ENCODE results near the gene INSL3. TPM values are rescaled to one million over a fixed set of nuclear protein-coding genes. Genes with fewer than 3 reads are reported as not detected.

The INSL3 gene
- total RNA-seq, 1 donor from 2014 or later: 0.36 TPM

GRCh38 chr19:17865364-17866311 lies 44.3 kb upstream of the INSL3 start:
- Mint-ChIP-seq H3K4me3 (ENCODE audit: unreplicated experiment) (no peak overlapping the region), H3K27me3 (ENCODE audit: unreplicated experiment) (peaks cover 10% of the 10 kb centered on the region), H3K9me3 (ENCODE audit: unreplicated experiment) (no peaks in the 10 kb centered on the region), H3K36me3 (ENCODE audit: low read depth, unreplicated experiment) (peaks cover 31% of the 10 kb centered on the region), H3K4me1 (ENCODE audit: unreplicated experiment) (peaks cover 12% of the 10 kb centered on the region), H3K27ac (ENCODE audit: unreplicated experiment) (peak overlapping the region; percentile 70)
- TF ChIP-seq CTCF (IDR thresholded peaks at IDR 0.05; ENCODE audit: unreplicated experiment): no peak
- no peak for DNase-seq (ENCODE audit: low spot score)

- peaks cover 31% of the 10 kb centered on the region for H3K36me3 Mint-ChIP-seq (ENCODE audit: low read depth, unreplicated experiment)
- no peak overlapping the region for H3K27ac Mint-ChIP-seq (ENCODE audit: unreplicated experiment)
- TF ChIP-seq CTCF (IDR thresholded peaks at IDR 0.05; ENCODE audit: unreplicated experiment): no peak
- DNase-seq (ENCODE audit: low spot score): no peak
- no peak overlapping the region for H3K4me3 Mint-ChIP-seq (ENCODE audit: unreplicated experiment)
- H3K9me3 Mint-ChIP-seq (ENCODE audit: unreplicated experiment): no peaks in the 10 kb centered on the region
- peaks cover 20% of the 10 kb centered on the region for H3K4me1 Mint-ChIP-seq (ENCODE audit: unreplicated experiment)
- H3K27me3 Mint-ChIP-seq (ENCODE audit: unreplicated experiment): peaks cover 10% of the 10 kb centered on the region
Measured at GRCh38 chr19:17863520-17864182, 42.3 kb upstream of the INSL3 start.

- Mint-ChIP-seq H3K27me3 (ENCODE audit: unreplicated experiment) (peaks cover 9% of the 10 kb centered on the region), H3K9me3 (ENCODE audit: unreplicated experiment) (no peaks in the 10 kb centered on the region), H3K27ac (ENCODE audit: unreplicated experiment) (no peak overlapping the region), H3K36me3 (ENCODE audit: low read depth, unreplicated experiment) (peaks cover 31% of the 10 kb centered on the region), H3K4me3 (ENCODE audit: unreplicated experiment) (no peak overlapping the region), H3K4me1 (ENCODE audit: unreplicated experiment) (peaks cover 20% of the 10 kb centered on the region)
- no peak for DNase-seq (ENCODE audit: low spot score)
- no peak for TF ChIP-seq CTCF (IDR thresholded peaks at IDR 0.05; ENCODE audit: unreplicated experiment)
Measured at GRCh38 chr19:17862711-17863519, 41.6 kb upstream of the INSL3 start.

- H3K27ac Mint-ChIP-seq (ENCODE audit: unreplicated experiment): peak overlapping the region; percentile 57
- DNase-seq (ENCODE audit: low spot score): no peak
- H3K9me3 Mint-ChIP-seq (ENCODE audit: unreplicated experiment): no peaks in the 10 kb centered on the region
- peaks cover 31% of the 10 kb centered on the region for H3K36me3 Mint-ChIP-seq (ENCODE audit: low read depth, unreplicated experiment)
- peaks cover 6% of the 10 kb centered on the region for H3K27me3 Mint-ChIP-seq (ENCODE audit: unreplicated experiment)
- H3K4me3 Mint-ChIP-seq (ENCODE audit: unreplicated experiment): peak overlapping the region; percentile 100
- H3K4me1 Mint-ChIP-seq (ENCODE audit: unreplicated experiment): peaks cover 20% of the 10 kb centered on the region
- no peak for TF ChIP-seq CTCF (IDR thresholded peaks at IDR 0.05; ENCODE audit: unreplicated experiment)
Measured at GRCh38 chr19:17861542-17862402, 40.5 kb upstream of the INSL3 start.

Measured in endothelial cell (in vitro differentiated cells).